ENCODE data around the gene RNU2-63P. TPM values are rescaled to one million over a fixed set of nuclear protein-coding genes. Genes with fewer than 3 reads are reported as not detected.

RNU2-63P gene
- total and polyA plus RNA-seq, 12 donors = 4.9 to 45.8 (median 15.2) TPM; not detected in 9

DNA sequence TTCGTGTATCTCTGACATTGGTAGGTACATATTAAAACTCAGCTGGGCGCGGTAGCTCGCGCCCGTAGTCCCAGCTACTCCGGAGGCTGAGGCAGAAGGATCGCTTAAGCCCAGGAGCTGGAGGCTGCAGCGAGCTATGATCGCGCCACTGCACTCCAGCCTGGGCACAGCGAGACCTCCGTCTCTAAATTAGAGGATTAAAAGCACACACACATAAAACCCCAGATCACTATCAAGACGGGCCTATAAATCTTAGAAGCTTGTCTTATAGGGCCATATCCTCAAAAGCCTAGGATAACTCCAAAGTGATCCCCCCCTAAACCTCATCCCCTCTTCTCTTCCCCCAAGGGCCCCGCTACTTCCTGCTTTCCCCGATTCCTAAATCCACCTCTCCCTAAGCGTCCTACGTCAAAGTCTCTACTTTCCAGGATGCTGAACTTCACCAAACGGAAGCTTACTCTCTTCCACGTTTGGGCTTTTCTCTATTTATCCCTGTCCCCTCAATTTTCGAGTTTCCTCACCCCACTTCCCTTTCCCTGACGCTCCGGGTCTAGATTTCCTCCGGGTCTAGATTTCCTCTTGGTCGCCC lies 38.5 kb upstream of the RNU2-63P start:
- peak overlapping the region; percentile 80 to 98 (median 95) for H3K27ac ChIP-seq
- H3K27me3 ChIP-seq = no peaks in the 10 kb centered on the region
- TF ChIP-seq CTCF (IDR thresholded peaks at IDR 0.05) (peak in 1 of 6 experiments; percentile 5), POLR2A (IDR thresholded peaks at IDR 0.05) (no peak)
- peaks cover 21 to 37% of the 10 kb centered on the region in 2 donors for H3K4me1 ChIP-seq (replicated peaks in 1 of 2)
- peak in 2 of 7 donors; percentile 6 to 17 for DNase-seq
- H3K9me3 ChIP-seq (replicated peaks in 1 of 3) = no peaks in the 10 kb centered on the region
- WGBS, 4 donors = 22 to 32% (median 30%) methylated on average over 25 of the region's 25 CpGs
- H3K4me3 ChIP-seq = peak overlapping the region; percentile 50 to 98 (median 80)
- no peaks in the 10 kb centered on the region for H3K36me3 ChIP-seq (replicated peaks in 1 of 2)
- intact Hi-C loops (cut with DNase I) = loop anchor here in 1 of 2 donors (5.0 kb wide), 1 partner anchor 107 kb away; no protein-coding TSS in a partner anchor

DNA sequence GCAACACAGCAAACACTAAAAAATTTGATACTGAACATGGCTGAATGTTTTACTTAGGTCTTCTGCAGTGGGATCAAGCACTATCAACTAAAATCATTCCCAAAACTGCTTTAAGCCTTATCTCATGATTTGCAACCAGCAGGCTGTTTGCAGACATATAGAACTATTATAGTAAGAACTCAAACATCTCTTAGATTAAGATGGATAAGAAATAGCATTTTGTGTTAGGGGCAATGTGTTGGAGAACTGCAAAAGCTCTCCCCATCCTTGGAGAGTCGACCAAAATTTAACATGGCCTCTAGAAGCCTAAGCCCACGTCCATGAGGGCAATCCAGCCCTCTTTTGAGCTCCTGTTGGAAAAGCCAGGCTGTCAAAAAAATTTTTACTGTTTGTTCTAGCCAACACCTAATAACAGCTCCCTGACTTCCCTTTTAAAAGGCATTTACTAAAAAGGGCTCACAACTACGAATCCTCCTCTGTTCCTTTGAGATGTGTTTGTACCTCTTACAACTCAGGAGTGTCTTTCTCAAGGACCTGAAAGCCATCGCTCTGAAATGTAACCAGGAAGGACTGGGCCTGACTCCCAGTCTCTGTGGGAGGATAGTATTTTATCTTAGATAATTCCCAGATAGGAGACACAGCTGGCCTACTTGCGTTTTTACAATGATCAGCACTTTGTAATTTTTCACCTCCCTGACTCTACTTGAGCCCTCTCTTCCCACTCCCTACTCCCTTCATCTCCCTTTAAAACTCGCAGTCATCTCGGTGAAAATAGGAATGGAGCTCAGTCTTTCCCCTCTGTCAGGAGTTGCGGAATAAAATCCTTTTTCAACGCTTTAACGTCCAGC lies 37.8 kb upstream of the RNU2-63P start:
- peaks cover 21 to 37% of the 10 kb centered on the region in 2 donors for H3K4me1 ChIP-seq (replicated peaks in 1 of 2)
- H3K27ac ChIP-seq = peak overlapping the region; percentile 80 to 98 (median 95)
- H3K36me3 ChIP-seq (replicated peaks in 1 of 2) = no peaks in the 10 kb centered on the region
- 55 to 65% (median 61%) methylated on average over 10 of the region's 10 CpGs for WGBS, 4 donors
- TF ChIP-seq CTCF (IDR thresholded peaks at IDR 0.05) = no peak
- no peak for TF ChIP-seq POLR2A (IDR thresholded peaks at IDR 0.05)
- no peaks in the 10 kb centered on the region for H3K27me3 ChIP-seq
- peak in 2 of 7 donors; percentile 29 to 34 for DNase-seq
- H3K4me3 ChIP-seq = peak overlapping the region in 2 of 4 donors; percentile 75 to 98
- intact Hi-C loops (cut with DNase I) = no loop called here
- H3K9me3 ChIP-seq (replicated peaks in 1 of 3) = no peaks in the 10 kb centered on the region

DNA sequence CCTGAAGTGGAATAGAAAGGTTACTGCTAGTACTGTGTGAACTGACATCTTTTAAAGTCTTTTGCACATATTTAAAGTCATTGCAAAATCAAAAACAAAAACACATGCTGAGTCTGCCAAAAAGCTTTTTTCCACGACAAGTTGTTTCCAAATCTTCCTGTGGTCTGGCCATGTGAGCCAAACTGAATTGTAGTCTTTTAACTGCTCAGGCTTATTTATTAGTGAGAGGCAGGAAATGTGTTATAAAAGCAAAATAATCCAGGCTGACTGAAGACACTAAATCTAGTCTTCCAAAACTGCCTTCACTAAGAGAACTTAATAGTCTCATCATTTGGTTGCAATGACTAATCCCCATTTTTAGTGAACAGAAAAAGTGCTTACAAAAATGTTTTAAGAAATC lies 36.9 kb upstream of the RNU2-63P start:
- 0 to 4% (median 0%) methylated on average over 1 of the region's 1 CpG for WGBS, 4 donors
- no peak for TF ChIP-seq CTCF (IDR thresholded peaks at IDR 0.05)
- peak in 1 of 2 donors; percentile 23 for TF ChIP-seq POLR2A (IDR thresholded peaks at IDR 0.05)
- Histone ChIP-seq H3K9me3 (replicated peaks in 1 of 3) (no peaks in the 10 kb centered on the region), H3K4me1 (replicated peaks in 1 of 2) (peaks cover 21 to 37% of the 10 kb centered on the region in 2 donors), H3K36me3 (replicated peaks in 1 of 2) (no peaks in the 10 kb centered on the region), H3K27me3 (no peaks in the 10 kb centered on the region), H3K4me3 (peak overlapping the region in 1 of 4 donors; percentile 75), H3K27ac (peak overlapping the region in 3 of 5 donors; percentile 95 to 98 (median 96))
- peak in 3 of 7 donors; percentile 16 to 29 (median 28) for DNase-seq
- intact Hi-C loops (cut with DNase I) = no loop called here

DNA sequence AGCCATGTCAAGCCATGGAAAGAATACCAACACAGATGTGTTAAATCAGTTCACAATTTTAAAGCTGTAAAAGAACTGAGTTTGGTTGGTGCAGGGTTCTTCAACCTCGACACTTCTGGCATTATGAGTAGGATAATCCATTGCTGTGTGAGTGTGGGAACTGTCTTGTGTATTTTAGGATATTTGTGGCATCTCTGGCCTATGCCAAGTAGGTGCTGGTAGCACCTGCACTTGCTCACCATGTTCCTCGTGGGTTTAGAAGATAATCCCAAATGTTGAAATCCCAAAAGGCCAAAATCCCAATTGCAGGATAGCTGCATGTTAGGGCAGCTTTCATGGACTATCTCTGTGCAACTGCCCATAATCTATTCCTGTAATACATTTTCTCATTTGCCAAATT lies 35.4 kb upstream of the RNU2-63P start:
- Histone ChIP-seq H3K4me1 (replicated peaks in 1 of 2) (peaks cover 21 to 37% of the 10 kb centered on the region in 2 donors), H3K27ac (no peak overlapping the region), H3K36me3 (replicated peaks in 1 of 2) (no peaks in the 10 kb centered on the region), H3K27me3 (no peaks in the 10 kb centered on the region), H3K9me3 (replicated peaks in 1 of 3) (no peaks in the 10 kb centered on the region), H3K4me3 (no peak overlapping the region)
- WGBS, 4 donors = 85 to 100% (median 92%) methylated on average over 2 of the region's 2 CpGs
- no peak for DNase-seq
- intact Hi-C loops (cut with DNase I) = no loop called here
- no peak for TF ChIP-seq CTCF (IDR thresholded peaks at IDR 0.05)
- no peak for TF ChIP-seq POLR2A (IDR thresholded peaks at IDR 0.05)

Measured in adrenal gland (tissue), 12 donors.